NCI-H345 treated with DMSO at 0.1 percent for 48 hours (cell line): ENCODE measurements around the gene RANBP9.

ENCODE experiments used
- DNase-seq: peaks from one replicate; lab custom pipeline; 2025; ENCODE audit not compliant: unreplicated experiment; lab: John Stamatoyannopoulos, UW

Gene RANBP9

GRCh38 chr6:13572240-13572639, 139.4 kb downstream of the RANBP9 start:
- DNase-seq: no peak
